Stimulated activated CD8-positive, alpha-beta memory T cell treated with anti-CD3 and anti-CD28 coated beads, Interleukin-15, amount 100 ng/mL, for 24 hours (primary cell): ENCODE results near the gene ROCK2.
"Not testable (repeated sequence)": the region's sequence is repeated elsewhere in the genome, so short reads cannot be mapped to it uniquely, and the experiment has no call there.

Source experiments
- DNase-seq: peaks from one replicate; pipeline ENCODE4 v3.0.0-alpha.2; 2020; ENCODE audit warnings: low read depth

Gene ROCK2

GRCh38 chr2:11236335-11236734 lies 108.1 kb downstream of the ROCK2 start:
- no peak for DNase-seq

GRCh38 chr2:11235583-11235982 lies 108.9 kb downstream of the ROCK2 start:
- DNase-seq = no peak

- DNase-seq = no peak
Measured at GRCh38 chr2:11234309-11234708, 110.1 kb downstream of the ROCK2 start.

- DNase-seq = not testable (repeated sequence)
Measured at GRCh38 chr2:11231193-11231592, 113.2 kb downstream of the ROCK2 start.

GRCh38 chr2:11228692-11229091 lies 115.7 kb downstream of the ROCK2 start:
- DNase-seq = no peak

GRCh38 chr2:11227595-11227994 lies 116.8 kb downstream of the ROCK2 start:
- DNase-seq = no peak

- no peak for DNase-seq
Measured at GRCh38 chr2:11224887-11225286, 119.5 kb downstream of the ROCK2 start.

- no peak for DNase-seq
Measured at GRCh38 chr2:11222845-11223244, 121.6 kb downstream of the ROCK2 start.

GRCh38 chr2:11220445-11220844 lies 124.0 kb downstream of the ROCK2 start:
- DNase-seq = no peak

GRCh38 chr2:11215407-11215806 lies 129.0 kb downstream of the ROCK2 start:
- no peak for DNase-seq

GRCh38 chr2:11214770-11215169 lies 129.7 kb downstream of the ROCK2 start:
- DNase-seq = no peak

- no peak for DNase-seq
Measured at GRCh38 chr2:11213975-11214374, 130.5 kb downstream of the ROCK2 start.

- no peak for DNase-seq
Measured at GRCh38 chr2:11213090-11213638, 131.3 kb downstream of the ROCK2 start.

- DNase-seq = no peak
Measured at GRCh38 chr2:11212645-11213044, 131.8 kb downstream of the ROCK2 start.

GRCh38 chr2:11208083-11208482 lies 136.4 kb downstream of the ROCK2 start:
- no peak for DNase-seq

GRCh38 chr2:11203480-11203879 lies 141.0 kb downstream of the ROCK2 start:
- no peak for DNase-seq

- no peak for DNase-seq
Measured at GRCh38 chr2:11201969-11202368, 142.5 kb downstream of the ROCK2 start.

GRCh38 chr2:11200651-11201050 lies 143.8 kb downstream of the ROCK2 start:
- no peak for DNase-seq

- no peak for DNase-seq
Measured at GRCh38 chr2:11196246-11196645, 148.2 kb downstream of the ROCK2 start.

GRCh38 chr2:11187731-11188130 lies 156.7 kb downstream of the ROCK2 start:
- no peak for DNase-seq

- DNase-seq = no peak
Measured at GRCh38 chr2:11187083-11187619, 157.3 kb downstream of the ROCK2 start.

GRCh38 chr2:11186145-11186544 lies 158.3 kb downstream of the ROCK2 start:
- no peak for DNase-seq

GRCh38 chr2:11182951-11183350 lies 161.5 kb downstream of the ROCK2 start:
- DNase-seq = no peak

- DNase-seq = no peak
Measured at GRCh38 chr2:11180653-11181052, 163.8 kb downstream of the ROCK2 start.
